K562 (cell line): Measurements from ENCODE around the gene INPPL1. TPM values are rescaled to one million over a fixed set of nuclear protein-coding genes. Genes with fewer than 3 reads are reported as not detected.
A peak's percentile ranks its signal among the peaks of the same experiment; 100 is the strongest.

Source experiments
- ADNP ChIP-seq: fragments of 200-800 bp; sonication (Bioruptor generic); IDR thresholded peaks from 2 replicates; pipeline ENCODE4 v1.6.1; 2016; ENCODE audit warnings: missing genetic modification characterization, missing compliant biosample characterization
- ATF7 ChIP-seq: fragments of 450-650 bp; IDR thresholded peaks from 2 replicates; pipeline ENCODE4 v1.7.1; 2014; ENCODE audit warnings: mild to moderate bottlenecking, moderate library complexity
- BRD4 ChIP-seq: fragments of 200-600 bp; sonication (generic); IDR thresholded peaks from 2 replicates; pipeline ENCODE4 v1.6.1; 2017; ENCODE audit warnings: inconsistent platforms
- CBX1 ChIP-seq: sonication (generic); IDR thresholded peaks from 2 replicates; pipeline ENCODE4 v1.6.1; 2016; ENCODE audit warnings: antibody characterized with exemption, low read depth, mild to moderate bottlenecking
- CHD2 ChIP-seq: IDR thresholded peaks from 2 replicates; pipeline ENCODE4 v1.6.1; 2011; ENCODE audit warnings: low read depth, low read length
- MAZ ChIP-seq, 2 experiments: fragments of 450-650 bp in 1 of 2; sonication (generic) in 1 of 2; formaldehyde crosslinking; IDR thresholded peaks in 1 of 2; conservative IDR thresholded peaks in 1 of 2; 2 replicates each; pipeline versions ENCODE4 v1.4.0 to v1.5.0; 2020; ENCODE audit warnings: mild to moderate bottlenecking in 1 of 2, missing genetic modification reagents in 1 of 2
- MTA3 ChIP-seq: fragments of 450-650 bp; formaldehyde crosslinking; IDR thresholded peaks from 2 replicates; pipeline ENCODE4 v1.6.1; 2017; ENCODE audit warnings: mild to moderate bottlenecking, borderline replicate concordance
- NR2C2 ChIP-seq, 2 experiments: fragments of 200-800 bp in 1 of 2; sonication (Bioruptor generic) in 1 of 2; sonication (generic) in 1 of 2; formaldehyde crosslinking in 1 of 2; IDR thresholded peaks; 2 replicates each; pipeline versions ENCODE4 v1.6.1 to v1.8.0; 2016 to 2022; ENCODE audit warnings: mild to moderate bottlenecking in 1 of 2, missing compliant biosample characterization in 1 of 2, missing genetic modification characterization in 1 of 2, missing genetic modification reagents in 1 of 2
- NR3C1 ChIP-seq: sonication (generic); formaldehyde crosslinking; IDR thresholded peaks from 2 replicates; pipeline ENCODE4 v1.8.1; 2022; ENCODE audit warnings: missing genetic modification reagents
- OTX1 ChIP-seq: fragments of 450-650 bp; formaldehyde crosslinking; IDR thresholded peaks from 2 replicates; pipeline ENCODE4 v1.4.0; 2022; ENCODE audit warnings: mild to moderate bottlenecking
- POLR2H ChIP-seq: IDR thresholded peaks from 2 replicates; pipeline ENCODE4 v1.6.1; 2016; ENCODE audit warnings: missing genetic modification characterization, low read depth, mild to moderate bottlenecking, control low read depth, missing compliant biosample characterization, moderate library complexity
- SRSF9 ChIP-seq: fragments of 200-400 bp; formaldehyde crosslinking; IDR thresholded peaks from 2 replicates; pipeline ENCODE4 v1.6.1; 2017; ENCODE audit warnings: low read depth, low read length, borderline replicate concordance
- TBL1XR1 ChIP-seq, 2 experiments: IDR thresholded peaks; 2 replicates each; pipeline ENCODE4 v1.6.1; 2012; ENCODE audit warnings: improper control_type of control experiment in 2 of 2, low read length in 2 of 2, mild to moderate bottlenecking in 1 of 2
- ZBTB8A ChIP-seq: fragments of 450-650 bp; IDR thresholded peaks from 2 replicates; pipeline ENCODE4 v1.6.1; 2018; ENCODE audit warnings: mild to moderate bottlenecking, moderate library complexity; ENCODE audit not compliant: partially characterized antibody
- ZNF143 ChIP-seq: sonication (generic); formaldehyde crosslinking; IDR thresholded peaks from 2 replicates; pipeline ENCODE4 v1.9.0; 2022; ENCODE audit warnings: mild to moderate bottlenecking, missing genetic modification reagents
- ZNF184 ChIP-seq: sonication (generic); formaldehyde crosslinking; IDR thresholded peaks from 2 replicates; pipeline ENCODE4 v1.5.0; 2020; ENCODE audit warnings: missing genetic modification reagents
- ZNF57 ChIP-seq: fragments of 450-650 bp; formaldehyde crosslinking; IDR thresholded peaks from 2 replicates; pipeline ENCODE4 v1.4.0; 2020; ENCODE audit warnings: mild to moderate bottlenecking, moderate library complexity
- ZNF584 ChIP-seq: fragments of 200-800 bp; sonication (Bioruptor generic); IDR thresholded peaks from 2 replicates; pipeline ENCODE4 v1.6.1; 2016; ENCODE audit warnings: low read depth, mild to moderate bottlenecking, missing genetic modification characterization, missing compliant biosample characterization
- ZNF717 ChIP-seq: fragments of 250-450 bp; sonication (Bioruptor Pico); IDR thresholded peaks from 2 replicates; pipeline ENCODE4 v1.5.0; 2021
- polyA plus RNA-seq, 8 experiments: library from polyadenylated mRNA; depleted of rRNA in 4 of 8; stranded (reverse) in 5 of 8; unstranded in 3 of 8; fragments of >200 nt; fragmentation: Nextera tagmentation in 2 of 8; fragmentation: Illumina TruSeq in 1 of 8; extraction: Ambion mirVana in 2 of 8; extraction: Trizol in 1 of 8; gene quantifications; 2 replicates each; pipeline versions ENCODE4 v1.2.1 to v1.2.3, GENCODE V29; 2011 to 2014; ENCODE audit warnings: inconsistent platforms in 1 of 8, missing spikeins in 1 of 8
- total RNA-seq, 7 experiments: library from RNA; depleted of rRNA in 6 of 7; stranded (reverse); fragments of >200 nt in 6 of 7; fragmentation: Illumina TruSeq in 2 of 7; extraction: Trizol in 2 of 7; gene quantifications; 2 replicates each; pipeline versions ENCODE4 v1.2.1 to v1.2.3, GENCODE V29; 2011 to 2021; ENCODE audit warnings: low replicate concordance in 1 of 7
- TF ChIP-seq, protein P1 (sequence below): sonication (generic); formaldehyde crosslinking; IDR thresholded peaks from 2 replicates; pipeline ENCODE4 v1.8.1; 2023; ENCODE audit warnings: mild to moderate bottlenecking, missing genetic modification reagents
- TF ChIP-seq, protein P2 (sequence below): fragments of 450-650 bp; formaldehyde crosslinking; IDR thresholded peaks from 2 replicates; pipeline ENCODE4 v1.4.0; 2020; ENCODE audit warnings: mild to moderate bottlenecking, moderate library complexity
- TF ChIP-seq, protein P3 (sequence below): fragments of 250-450 bp; sonication (Bioruptor Pico); IDR thresholded peaks from 2 replicates; pipeline ENCODE4 v1.4.0; 2020; ENCODE audit warnings: mild to moderate bottlenecking, moderate library complexity

INPPL1 gene
- total and polyA plus RNA-seq, 9 of the 15 experiments (the other 6 are each of a cell fraction or from before 2014, with no cell fraction given) = 0.55 to 137 (median 61.6) TPM

DNA sequence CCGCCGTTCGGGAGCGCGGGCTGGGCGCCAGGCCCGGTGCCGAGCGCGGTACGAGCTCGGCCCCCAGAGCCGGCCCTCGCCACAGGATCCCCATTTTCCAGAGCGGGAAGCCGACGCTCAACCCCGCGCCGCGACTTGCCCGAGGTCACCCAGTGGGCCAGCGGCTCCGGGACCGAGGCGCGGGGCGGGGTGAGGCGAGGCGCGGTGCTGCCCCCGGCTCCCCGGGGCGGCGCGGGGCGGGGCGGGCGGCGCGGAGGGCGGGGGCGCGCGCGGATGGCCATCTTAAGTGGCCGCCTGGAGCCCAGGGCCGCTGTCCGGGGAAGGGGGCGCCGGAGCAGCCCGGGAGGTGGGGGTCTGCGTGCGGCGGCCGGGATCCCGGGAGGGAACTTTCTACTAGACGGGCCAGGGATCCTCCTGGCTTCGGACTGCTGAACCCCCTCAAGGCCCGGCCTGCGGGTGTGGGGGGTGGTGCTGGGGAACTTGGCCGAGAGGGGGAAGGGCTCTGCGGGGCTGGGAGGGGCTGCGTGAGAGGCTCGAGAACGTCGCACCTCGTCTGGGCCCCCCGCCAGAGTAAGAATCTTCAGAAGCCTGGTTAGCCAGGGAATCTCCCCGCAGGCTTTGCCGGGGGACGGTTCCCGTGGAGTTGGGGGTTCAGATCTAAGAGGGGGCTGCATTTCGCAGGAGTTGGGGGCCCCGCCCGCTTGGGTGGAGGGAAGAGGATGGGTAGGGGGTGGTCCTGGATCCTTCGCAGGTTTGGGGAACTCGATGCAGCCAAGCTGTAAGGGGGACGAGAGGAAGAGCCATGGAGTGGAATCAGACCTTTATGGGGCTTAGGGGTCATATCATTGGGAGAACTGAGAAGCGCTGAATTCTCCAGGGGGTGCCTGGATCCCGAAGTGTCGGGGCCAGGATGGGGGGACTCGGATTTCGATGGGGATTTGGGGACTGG, 678 bp upstream of the INPPL1 start (continued):
- no peak for TF ChIP-seq CBX1
- no peak for TF ChIP-seq ZNF717 (CRISPR knock-in tag)
- TF ChIP-seq ZNF184 = no peak
- TF ChIP-seq SRSF9 = no peak
- no peak for TF ChIP-seq ATF7
- peak; percentile 69 for TF ChIP-seq BRD4
- TF ChIP-seq ZNF143 (CRISPR knock-in tag) = no peak
- no peak for TF ChIP-seq POLR2H (tag)
- TF ChIP-seq, protein P1, sequence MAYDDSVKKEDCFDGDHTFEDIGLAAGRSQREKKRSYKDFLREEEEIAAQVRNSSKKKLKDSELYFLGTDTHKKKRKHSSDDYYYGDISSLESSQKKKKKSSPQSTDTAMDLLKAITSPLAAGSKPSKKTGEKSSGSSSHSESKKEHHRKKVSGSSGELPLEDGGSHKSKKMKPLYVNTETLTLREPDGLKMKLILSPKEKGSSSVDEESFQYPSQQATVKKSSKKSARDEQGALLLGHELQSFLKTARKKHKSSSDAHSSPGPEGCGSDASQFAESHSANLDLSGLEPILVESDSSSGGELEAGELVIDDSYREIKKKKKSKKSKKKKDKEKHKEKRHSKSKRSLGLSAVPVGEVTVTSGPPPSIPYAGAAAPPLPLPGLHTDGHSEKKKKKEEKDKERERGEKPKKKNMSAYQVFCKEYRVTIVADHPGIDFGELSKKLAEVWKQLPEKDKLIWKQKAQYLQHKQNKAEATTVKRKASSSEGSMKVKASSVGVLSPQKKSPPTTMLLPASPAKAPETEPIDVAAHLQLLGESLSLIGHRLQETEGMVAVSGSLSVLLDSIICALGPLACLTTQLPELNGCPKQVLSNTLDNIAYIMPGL (CRISPR knock-in tag) = no peak
- TF ChIP-seq TBL1XR1 (IDR thresholded peaks at IDR 0.05; ENCODE audit: low read length in 2 of 2) = no peak
- TF ChIP-seq NR2C2 (CRISPR knock-in tag; IDR thresholded peaks at IDR 0.05) = no peak
- peak; percentile 77; the same call in 1 of the 2 replicates for TF ChIP-seq NR2C2 (tag; IDR thresholded peaks at IDR 0.05)
- no peak for TF ChIP-seq ZNF57 (CRISPR knock-in tag)
- TF ChIP-seq MTA3 = no peak
- TF ChIP-seq, protein P2, sequence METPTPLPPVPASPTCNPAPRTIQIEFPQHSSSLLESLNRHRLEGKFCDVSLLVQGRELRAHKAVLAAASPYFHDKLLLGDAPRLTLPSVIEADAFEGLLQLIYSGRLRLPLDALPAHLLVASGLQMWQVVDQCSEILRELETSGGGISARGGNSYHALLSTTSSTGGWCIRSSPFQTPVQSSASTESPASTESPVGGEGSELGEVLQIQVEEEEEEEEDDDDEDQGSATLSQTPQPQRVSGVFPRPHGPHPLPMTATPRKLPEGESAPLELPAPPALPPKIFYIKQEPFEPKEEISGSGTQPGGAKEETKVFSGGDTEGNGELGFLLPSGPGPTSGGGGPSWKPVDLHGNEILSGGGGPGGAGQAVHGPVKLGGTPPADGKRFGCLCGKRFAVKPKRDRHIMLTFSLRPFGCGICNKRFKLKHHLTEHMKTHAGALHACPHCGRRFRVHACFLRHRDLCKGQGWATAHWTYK (CRISPR knock-in tag) = no peak
- TF ChIP-seq NR3C1 (CRISPR knock-in tag) = no peak
- TF ChIP-seq ZBTB8A = no peak
- TF ChIP-seq, protein P3, sequence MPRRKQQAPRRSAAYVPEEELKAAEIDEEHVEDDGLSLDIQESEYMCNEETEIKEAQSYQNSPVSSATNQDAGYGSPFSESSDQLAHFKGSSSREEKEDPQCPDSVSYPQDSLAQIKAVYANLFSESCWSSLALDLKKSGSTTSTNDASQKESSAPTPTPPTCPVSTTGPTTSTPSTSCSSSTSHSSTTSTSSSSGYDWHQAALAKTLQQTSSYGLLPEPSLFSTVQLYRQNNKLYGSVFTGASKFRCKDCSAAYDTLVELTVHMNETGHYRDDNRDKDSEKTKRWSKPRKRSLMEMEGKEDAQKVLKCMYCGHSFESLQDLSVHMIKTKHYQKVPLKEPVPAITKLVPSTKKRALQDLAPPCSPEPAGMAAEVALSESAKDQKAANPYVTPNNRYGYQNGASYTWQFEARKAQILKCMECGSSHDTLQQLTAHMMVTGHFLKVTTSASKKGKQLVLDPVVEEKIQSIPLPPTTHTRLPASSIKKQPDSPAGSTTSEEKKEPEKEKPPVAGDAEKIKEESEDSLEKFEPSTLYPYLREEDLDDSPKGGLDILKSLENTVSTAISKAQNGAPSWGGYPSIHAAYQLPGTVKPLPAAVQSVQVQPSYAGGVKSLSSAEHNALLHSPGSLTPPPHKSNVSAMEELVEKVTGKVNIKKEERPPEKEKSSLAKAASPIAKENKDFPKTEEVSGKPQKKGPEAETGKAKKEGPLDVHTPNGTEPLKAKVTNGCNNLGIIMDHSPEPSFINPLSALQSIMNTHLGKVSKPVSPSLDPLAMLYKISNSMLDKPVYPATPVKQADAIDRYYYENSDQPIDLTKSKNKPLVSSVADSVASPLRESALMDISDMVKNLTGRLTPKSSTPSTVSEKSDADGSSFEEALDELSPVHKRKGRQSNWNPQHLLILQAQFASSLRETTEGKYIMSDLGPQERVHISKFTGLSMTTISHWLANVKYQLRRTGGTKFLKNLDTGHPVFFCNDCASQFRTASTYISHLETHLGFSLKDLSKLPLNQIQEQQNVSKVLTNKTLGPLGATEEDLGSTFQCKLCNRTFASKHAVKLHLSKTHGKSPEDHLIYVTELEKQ (CRISPR knock-in tag) = no peak
- peak; percentile 43 to 73; a peak in 3 of 4 replicates for TF ChIP-seq MAZ (CRISPR knock-in tag; conservative IDR thresholded peaks at IDR 0.05 in 1 of 2, IDR thresholded peaks at IDR 0.05 in 1 of 2)
- 0 out of 2 replicates have a peak, but pooled peaks have one; percentile 44 for TF ChIP-seq CHD2
- TF ChIP-seq ZNF584 (CRISPR knock-in tag) = no peak
- no peak for TF ChIP-seq OTX1 (CRISPR knock-in tag)
- no peak for TF ChIP-seq ADNP (tag)
